Nucleus accumbens (tissue), 56 donors: ENCODE data around the gene AK3.
A peak's percentile ranks its signal among the peaks of the same experiment; 100 is the strongest.
"Not testable (repeated sequence)": the region's sequence is repeated elsewhere in the genome, so short reads cannot be mapped to it uniquely, and the experiment has no call there.

Experiments
- DNase-seq, 56 donors: peaks; one replicate each; lab custom pipeline; 2025; lab: John Stamatoyannopoulos, UW

The AK3 gene

DNA sequence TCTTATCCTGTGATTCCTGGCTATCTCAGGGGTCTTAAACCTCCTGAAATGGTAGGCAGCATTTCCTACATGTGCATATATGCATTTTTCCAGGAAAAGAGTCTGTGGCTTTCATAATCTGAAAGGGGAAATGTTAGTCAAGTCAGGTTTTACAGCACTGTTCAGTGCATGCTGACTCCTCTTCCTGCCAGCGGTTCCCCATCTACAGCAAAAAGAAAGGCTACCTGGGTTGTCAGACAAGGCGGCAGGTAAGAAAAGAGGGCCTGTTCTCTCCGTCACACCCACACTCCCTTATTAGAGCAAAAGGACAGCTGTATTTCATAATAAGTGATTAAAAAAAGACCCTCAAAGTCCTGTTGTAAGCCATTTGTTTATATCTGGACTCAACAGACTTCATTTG, 70.4 kb downstream of the AK3 start:
- DNase-seq = no peak

DNA sequence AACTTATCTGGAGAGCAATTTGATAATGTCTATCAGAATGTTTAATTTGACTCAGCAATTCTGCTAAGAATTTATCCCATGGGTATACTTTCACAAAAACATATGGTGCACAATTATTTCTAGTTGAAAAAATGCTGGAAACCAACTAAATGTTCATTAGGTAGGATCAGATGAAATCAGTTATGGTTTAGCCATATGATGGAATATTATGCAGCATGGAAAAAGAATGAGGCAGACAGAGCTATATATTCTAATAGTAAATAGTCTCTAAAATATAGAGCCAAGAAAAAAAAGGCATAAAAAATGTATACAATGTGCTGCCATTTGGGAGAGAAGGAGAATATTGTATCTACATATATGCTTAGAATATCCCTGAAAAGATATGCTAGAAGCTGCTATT, 71.1 kb downstream of the AK3 start:
- DNase-seq = no peak

DNA sequence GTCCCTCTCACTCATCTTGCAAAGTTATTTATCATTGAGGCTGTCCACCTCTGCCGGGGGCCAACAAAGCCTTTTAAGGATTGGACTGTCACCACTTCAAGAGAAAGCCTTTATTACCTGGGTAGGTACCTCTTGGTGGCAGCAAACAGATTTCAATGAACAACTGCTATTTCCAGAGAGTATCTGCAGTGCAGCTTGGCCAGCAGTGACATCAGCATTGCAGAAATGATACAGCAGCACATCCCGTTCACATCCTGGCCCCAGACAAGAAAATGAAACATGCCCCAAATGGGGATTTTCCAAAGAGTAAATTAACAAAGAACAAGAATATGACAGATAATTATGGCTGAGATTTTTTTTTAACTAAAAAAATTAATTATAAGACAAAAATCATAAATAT, 72.4 kb downstream of the AK3 start:
- DNase-seq = no peak

DNA sequence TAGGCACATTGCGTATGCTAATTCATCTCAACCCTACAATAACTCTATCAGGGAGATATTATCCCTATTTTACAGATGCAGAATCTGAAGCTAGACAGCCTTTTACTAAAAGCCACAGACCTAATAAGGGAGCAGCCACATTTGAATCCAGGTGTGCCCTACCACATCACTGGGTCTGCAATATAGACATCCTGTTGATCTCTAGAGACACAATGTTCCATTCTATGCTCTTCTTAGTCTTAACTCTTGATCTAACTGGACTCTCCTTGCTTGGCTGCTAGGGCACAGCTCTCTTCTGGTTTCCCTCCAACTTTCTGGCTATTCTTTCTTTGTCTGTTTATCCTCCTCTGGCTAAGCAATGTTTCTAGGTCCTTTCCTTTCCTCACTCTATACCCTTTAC, 73.3 kb downstream of the AK3 start:
- DNase-seq = no peak

DNA sequence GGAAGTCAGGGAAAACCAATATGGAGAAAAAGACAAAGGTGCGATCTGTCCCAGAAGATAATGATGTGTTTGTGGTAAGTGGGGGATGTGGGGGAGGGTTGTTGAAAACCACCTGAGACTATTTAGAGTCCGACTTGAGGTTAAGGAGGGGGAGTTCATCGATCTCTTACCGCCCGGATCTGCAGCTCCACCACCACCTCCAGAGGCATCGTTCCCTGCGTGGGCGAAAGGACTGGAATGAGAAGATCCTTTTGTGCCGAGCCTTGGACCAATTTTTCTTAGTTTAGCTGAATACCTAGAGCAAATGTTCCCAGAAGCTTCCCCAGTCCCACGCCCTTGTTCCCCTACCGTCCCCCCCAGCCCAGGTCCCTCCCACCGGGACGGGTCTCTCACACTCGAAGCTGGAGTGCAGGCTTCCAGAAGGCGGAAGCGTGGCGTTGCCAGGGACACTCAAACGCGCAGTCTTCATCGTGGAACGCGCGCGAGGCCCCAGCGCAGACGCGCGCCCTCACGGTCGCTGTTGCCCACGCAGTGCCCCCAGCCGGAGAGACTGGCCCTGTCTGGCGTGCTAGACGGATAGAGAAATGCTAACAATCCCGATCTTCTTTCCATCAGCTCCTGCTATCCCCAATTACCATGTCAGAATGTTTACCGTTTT, 74.8 kb downstream of the AK3 start, which contains the start of gene SPATA6L:
TSS of gene SPATA6L (minus strand) at position 439 of the 658 bp plus-strand sequence. CDS start at position 209, 230 bp downstream.
- DNase-seq = peak in 53 of 56 donors; percentile 16 to 83 (median 51)

DNA sequence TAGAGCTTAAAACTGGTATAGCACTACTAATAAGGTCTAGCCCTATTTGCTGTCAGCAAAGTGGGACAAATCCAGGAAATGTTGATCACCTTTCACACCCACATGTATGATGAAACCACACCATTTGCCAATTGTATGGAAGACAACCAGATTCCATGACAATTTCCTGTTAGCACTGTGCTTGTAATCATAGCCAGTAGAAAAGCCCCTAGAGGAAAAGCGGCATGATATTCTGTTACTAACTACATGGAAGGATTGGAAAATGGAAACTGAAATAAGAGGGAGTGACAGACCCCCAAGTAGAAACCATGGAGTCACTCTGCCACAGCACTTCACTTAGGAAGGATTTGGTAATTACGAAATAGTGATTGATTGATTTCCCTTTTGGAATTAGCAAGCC, 75.6 kb downstream of the AK3 start:
- peak in 1 of 56 donors; percentile 9 for DNase-seq

DNA sequence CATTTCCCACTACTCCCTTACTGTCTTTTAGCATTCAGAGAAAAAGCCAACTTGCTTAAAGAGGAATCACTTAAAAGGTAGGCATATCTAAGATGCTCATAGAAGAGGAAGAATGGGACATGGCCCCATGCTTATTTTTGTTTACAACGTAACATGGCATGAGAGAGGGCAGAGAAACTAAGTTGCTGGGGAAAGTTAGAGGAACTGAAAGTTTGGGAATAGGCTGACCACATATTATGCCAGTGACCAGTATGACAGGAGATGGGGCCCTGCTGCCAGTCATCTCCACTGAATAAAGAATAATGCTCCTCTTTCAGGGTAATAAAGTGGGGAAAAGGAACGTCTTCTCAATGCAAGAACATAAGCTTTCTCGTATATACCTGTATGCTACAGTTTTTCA, 77.0 kb downstream of the AK3 start:
- no peak for DNase-seq

DNA sequence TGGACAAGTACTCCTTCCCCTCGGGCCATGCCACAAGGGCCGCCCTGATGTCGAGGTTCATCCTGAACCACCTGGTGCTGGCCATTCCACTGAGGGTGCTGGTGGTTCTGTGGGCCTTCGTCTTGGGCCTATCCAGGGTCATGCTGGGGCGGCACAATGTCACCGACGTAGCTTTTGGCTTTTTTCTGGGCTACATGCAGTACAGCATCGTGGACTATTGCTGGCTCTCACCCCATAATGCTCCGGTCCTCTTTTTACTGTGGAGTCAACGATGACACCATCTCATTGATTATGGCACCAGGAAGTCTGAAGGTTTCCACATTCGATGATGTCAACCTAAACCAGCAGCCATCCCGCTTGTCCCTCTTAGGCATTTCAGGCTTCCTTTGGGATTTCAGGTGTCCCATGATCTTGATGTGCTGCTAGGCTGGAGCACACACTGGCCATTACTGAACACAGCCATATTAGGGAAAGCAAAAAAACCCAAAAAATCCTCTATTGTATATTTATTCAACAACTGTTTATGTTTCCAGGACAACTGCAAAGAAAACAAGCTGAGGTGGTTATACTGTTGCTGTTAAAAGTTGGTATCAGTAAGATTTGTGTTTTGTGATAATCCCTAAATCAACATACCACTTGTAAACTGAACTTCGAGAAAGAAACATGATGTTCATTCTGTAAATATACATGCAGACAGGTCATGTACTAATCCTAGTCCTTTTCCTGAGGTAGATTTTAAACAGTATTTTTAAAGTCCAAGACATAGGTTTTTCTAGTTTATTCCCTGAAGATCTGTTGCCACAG, 77.8 kb downstream of the AK3 start:
- DNase-seq = peak in 1 of 56 donors; percentile 25

DNA sequence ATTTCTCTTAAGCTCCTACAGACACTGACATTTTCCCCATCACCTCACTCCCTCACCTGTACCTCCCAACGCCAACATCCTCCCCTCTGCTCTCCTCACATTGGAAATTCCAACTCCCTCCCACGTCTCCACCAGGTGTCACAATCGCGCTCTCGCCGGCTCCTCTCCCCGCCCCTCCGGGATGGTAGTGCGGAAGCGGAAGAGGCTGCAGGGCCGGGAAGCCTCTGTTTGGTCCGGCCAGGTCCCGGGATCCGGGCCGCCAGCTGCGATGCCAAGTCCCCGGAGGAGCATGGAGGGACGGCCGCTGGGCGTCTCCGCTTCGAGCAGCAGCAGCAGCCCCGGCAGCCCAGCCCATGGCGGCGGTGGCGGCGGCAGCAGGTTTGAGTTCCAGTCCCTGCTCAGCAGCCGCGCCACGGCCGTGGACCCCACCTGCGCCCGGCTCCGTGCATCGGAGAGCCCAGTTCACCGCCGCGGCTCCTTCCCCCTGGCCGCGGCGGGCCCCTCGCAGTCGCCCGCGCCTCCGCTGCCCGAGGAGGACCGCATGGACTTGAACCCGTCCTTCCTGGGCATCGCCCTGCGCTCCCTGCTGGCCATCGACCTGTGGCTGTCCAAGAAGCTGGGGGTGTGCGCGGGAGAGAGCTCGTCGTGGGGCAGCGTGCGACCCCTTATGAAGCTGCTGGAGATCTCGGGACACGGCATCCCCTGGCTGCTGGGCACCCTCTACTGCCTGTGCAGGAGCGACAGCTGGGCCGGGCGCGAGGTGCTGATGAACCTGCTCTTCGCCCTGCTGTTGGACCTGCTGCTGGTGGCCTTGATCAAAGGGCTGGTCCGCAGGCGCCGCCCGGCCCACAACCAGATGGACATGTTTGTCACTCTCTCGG, 78.7 kb downstream of the AK3 start, which contains the start of gene PLPP6:
TSS of gene PLPP6 (plus strand) at position 187 of the 881 bp plus-strand sequence. CDS start at position 269, 82 bp downstream.
- DNase-seq = peak in 55 of 56 donors; percentile 33 to 90 (median 71)

DNA sequence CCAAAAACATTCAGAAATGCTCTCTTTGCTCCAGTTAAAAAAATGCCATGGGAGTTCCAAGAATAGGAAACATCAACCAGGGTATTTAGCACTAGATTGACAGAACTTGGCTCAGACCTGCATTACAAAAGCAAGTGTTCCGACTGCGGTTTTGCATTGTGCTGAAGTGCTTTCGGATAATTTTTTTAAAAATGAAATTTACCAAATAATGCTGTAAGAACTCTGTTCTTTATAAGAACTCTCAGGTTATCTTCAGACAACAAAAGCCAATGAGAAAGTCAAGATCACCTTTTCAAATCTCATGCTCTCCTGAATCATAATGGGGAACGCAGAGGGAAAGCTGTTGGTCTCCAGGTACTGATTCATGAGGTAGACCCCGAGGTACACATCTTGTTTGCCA, 79.4 kb downstream of the AK3 start:
- no peak for DNase-seq

DNA sequence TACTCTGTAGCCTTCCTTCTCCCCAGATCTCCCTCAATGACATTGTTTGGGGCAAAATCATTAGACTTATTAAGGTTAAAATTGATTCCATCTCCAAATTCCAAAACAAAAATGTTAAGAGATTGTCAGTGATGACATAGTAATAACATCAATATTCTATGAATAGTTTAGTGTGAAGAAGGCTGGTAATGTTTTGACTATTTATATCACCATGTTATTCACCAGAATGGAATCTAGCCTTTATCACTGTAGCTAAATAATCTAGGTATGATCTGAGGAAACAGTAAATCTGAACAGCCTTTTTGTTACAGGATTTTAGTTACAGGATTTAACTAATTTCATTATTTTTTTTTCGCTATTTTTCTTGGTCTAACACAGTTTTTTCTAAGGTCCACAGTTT, 79.8 kb downstream of the AK3 start:
- no peak for DNase-seq

DNA sequence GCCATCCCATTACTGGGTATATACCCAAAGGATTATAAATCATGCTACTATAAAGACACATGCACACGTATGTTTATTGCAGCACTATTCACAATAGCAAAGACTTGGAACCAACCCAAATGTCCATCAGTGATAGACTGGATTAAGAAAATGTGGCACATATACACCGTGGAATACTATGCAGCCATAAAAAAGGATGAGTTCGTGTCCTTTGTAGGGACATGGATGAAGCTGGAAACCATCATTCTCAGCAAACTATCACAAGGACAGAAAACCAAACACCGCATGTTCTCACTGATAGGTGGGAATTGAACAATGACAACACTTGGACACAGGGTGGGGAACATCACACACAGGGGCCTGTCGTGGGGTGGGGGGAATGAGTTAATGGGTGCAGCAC, 80.3 kb downstream of the AK3 start:
- DNase-seq = not testable (repeated sequence)
